ENCODE data around the gene BMPER.

BMPER gene

DNA sequence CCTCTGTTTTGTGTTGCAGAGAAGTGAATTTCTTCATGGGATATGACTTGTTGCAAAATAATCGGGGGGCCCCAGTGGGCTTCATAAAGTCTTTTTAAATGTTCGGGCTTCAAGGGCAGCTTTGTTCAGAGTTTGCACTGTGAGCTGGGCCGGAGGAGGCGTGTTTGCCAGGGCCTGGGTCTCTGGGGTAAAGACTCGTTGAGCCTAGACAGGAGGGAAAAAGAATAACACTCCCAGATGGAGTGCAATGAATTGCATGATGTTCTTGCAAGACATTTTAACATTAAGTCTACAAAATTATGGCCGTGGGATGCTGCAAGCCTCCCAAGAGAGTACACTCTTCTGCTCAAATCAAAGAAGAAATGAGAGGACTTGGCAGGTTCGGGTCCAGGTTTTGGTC, 23.6 kb downstream of the BMPER start:
- TF ChIP-seq, protein P1, sequence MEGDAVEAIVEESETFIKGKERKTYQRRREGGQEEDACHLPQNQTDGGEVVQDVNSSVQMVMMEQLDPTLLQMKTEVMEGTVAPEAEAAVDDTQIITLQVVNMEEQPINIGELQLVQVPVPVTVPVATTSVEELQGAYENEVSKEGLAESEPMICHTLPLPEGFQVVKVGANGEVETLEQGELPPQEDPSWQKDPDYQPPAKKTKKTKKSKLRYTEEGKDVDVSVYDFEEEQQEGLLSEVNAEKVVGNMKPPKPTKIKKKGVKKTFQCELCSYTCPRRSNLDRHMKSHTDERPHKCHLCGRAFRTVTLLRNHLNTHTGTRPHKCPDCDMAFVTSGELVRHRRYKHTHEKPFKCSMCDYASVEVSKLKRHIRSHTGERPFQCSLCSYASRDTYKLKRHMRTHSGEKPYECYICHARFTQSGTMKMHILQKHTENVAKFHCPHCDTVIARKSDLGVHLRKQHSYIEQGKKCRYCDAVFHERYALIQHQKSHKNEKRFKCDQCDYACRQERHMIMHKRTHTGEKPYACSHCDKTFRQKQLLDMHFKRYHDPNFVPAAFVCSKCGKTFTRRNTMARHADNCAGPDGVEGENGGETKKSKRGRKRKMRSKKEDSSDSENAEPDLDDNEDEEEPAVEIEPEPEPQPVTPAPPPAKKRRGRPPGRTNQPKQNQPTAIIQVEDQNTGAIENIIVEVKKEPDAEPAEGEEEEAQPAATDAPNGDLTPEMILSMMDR (IDR thresholded peaks at IDR 0.05), result no peak

- TF ChIP-seq, protein P1 (IDR thresholded peaks at IDR 0.05), result no peak
These were observed 26.9 kb downstream of the BMPER start for GRCh38 chr7:33932221-33932620.

DNA sequence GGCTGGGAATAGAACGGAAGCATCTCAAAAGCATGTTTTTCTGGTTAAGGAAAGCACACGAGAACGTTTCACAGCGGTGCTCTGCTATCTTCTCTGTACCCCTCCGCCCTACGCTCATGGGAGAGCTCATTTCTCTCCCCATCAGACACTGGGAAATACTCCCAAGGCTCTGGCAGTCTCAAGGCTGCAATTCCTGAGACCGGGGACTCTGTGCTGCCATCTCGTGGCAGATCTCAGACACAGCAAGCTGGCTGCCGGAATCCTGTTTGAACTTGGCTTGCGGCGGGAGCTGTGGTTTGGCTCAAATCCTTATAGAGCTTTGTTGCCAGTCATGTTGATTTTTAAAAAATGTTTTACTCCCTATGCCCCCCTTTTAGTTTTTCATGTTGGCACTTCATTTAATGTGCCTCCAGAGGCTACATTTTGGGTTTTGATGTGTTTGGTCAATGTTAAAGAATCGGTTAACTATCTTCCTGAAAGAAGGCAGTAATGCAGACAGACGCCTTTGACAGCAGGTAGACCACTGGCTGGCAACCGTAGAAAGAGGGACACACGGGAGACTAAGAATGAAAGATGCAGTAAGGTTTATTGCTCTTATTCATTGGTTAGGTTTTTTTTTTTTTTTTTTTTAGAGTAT, 27.6 kb downstream of the BMPER start:
- TF ChIP-seq, protein P1 (IDR thresholded peaks at IDR 0.05), result peak; percentile 97

DNA sequence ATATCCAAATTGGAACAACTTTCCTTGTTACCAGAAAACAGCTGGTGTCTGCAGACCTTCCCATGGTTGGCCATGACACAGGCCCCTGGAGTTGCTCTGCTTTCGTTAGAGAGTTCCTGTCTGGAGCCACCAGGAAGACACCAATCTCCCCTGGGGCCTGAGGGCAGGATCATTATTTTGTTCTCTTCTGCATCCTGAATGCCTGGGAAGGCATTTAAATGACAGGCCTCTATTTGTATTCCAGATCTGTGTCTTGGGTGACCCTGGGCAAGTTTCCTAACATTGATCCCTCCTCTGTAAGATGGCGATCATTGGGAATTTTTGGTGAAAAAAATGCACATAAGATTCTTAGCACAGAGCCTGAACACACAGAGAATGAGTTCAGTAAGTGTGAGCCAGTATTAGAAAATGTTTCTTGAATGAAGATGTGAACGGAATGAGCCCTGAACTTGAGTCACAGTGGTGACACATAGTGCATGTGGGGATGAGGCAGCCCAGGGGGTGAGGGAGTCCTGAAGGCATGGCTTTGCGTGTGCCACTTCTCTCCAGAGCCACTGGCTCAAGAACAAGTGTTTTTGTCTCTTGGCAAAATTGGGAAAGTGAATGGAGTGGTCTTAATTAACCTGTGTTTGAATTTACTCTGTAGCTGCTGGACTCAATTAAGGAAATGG, 28.4 kb downstream of the BMPER start:
- TF ChIP-seq, protein P1 (IDR thresholded peaks at IDR 0.05), result no peak

DNA sequence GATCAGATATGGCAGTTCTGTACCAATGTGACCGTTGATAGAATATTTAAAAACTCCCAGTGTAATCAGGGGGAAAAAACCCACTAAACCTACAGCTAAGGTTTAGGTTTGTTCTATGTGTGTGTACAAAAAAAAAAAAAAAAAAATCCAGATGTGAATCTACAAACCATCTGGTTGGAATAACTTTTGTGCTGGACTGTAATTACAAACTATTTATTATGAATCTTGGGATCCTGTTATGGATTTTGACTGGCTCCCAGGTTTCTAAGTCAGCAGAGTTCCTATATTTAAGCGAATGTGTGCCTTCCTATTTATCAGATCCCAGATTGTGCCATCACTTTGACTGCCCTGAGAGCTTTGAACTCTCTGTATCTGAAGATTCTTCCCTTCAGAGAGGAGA, 29.1 kb downstream of the BMPER start:
- TF ChIP-seq, protein P1 (IDR thresholded peaks at IDR 0.05), result no peak

GRCh38 chr7:33936503-33936902, 31.2 kb downstream of the BMPER start:
- TF ChIP-seq, protein P1 (IDR thresholded peaks at IDR 0.05), result no peak

GRCh38 chr7:33937871-33938270, 32.5 kb downstream of the BMPER start:
- TF ChIP-seq, protein P1 (IDR thresholded peaks at IDR 0.05), result no peak

Data from LNCAP (cell line).